BLaER1 (cell line): ENCODE results near the gene SERINC5.
"Not testable (repeated sequence)": the region's sequence is repeated elsewhere in the genome, so short reads cannot be mapped to it uniquely, and the experiment has no call there.

ENCODE experiments used
- H3K27ac ChIP-seq: shearing (Covaris generic); formaldehyde crosslinking; 2 replicates; pipeline ENCODE4 v1.8.1; 2022
- H3K27me3 ChIP-seq: shearing (Covaris generic); formaldehyde crosslinking; 2 replicates; pipeline ENCODE4 v1.8.1; 2022
- H3K36me3 ChIP-seq: shearing (Covaris generic); formaldehyde crosslinking; 2 replicates; pipeline ENCODE4 v1.8.1; 2022
- H3K4me1 ChIP-seq: shearing (Covaris generic); formaldehyde crosslinking; 2 replicates; pipeline ENCODE4 v1.8.1; 2022
- H3K4me2 ChIP-seq: shearing (Covaris generic); formaldehyde crosslinking; 2 replicates; pipeline ENCODE4 v1.8.1; 2022
- H3K4me3 ChIP-seq: shearing (Covaris generic); formaldehyde crosslinking; 2 replicates; pipeline ENCODE4 v1.8.1; 2022
- H3K9ac ChIP-seq: shearing (Covaris generic); formaldehyde crosslinking; 2 replicates; pipeline ENCODE4 v1.8.1; 2022
- H3K9me3 ChIP-seq: shearing (Covaris generic); formaldehyde crosslinking; 2 replicates; pipeline ENCODE4 v1.8.1; 2022
- H4K20me1 ChIP-seq: shearing (Covaris generic); formaldehyde crosslinking; 2 replicates; pipeline ENCODE4 v1.8.1; 2022
- Cebpa-rat ChIP-seq: shearing (Covaris generic); IDR thresholded peaks from 2 replicates; pipeline ENCODE4 v1.8.1; 2022

Gene SERINC5

DNA sequence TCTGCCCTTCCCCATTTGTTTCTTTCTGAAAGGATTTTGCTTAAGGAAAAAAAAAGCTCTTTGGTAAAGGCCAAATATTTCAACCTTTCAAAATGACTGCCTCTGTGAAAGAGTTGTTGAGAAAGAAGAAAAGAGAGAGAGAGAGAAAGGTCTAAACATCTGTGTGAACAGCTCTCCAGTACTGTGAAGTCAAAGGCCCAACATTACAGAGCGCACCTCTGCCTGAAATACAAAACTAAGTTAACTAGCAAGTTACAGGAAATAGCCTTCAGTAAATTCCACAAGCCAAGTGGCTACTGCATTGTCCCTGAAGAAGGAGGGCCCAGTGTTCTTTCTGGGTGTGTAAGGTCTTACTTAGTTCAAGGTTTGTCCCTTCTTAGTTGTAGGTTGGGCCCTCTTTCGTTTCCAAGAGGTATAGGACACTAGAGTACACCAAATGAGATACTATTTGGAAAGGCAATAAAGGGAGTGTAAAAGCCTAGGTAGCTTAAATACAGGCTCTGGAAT lies 116.3 kb downstream of the SERINC5 start:
- Histone ChIP-seq H3K9ac (peak overlapping the region; percentile 65), H3K9me3 (no peaks in the 10 kb centered on the region), H3K36me3 (peaks cover 33% of the 10 kb centered on the region), H3K4me1 (peaks cover 99% of the 10 kb centered on the region), H3K4me2 (peak overlapping the region; percentile 83), H4K20me1 (no peaks in the 10 kb centered on the region), H3K4me3 (no peak overlapping the region), H3K27ac (peak overlapping the region; percentile 96), H3K27me3 (no peaks in the 10 kb centered on the region)
- no peak for TF ChIP-seq Cebpa-rat

DNA sequence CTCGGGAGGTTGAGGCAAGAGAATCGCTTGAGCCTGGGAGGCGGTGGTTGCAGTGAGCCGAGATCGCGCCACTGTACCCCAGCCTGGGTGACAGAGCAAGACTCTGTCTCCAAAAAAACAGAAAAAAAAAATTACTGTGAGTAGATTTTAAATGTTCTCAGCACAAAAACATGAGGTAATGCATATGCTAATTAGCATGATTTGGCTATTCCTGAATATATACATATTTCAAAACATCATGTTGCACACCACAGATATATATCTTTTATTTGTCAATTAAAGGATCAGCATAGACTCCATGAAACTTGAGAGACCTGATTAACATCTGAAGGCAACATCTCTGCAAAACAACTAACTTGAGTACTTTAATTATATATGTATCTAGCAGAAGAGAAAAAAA lies 117.4 kb downstream of the SERINC5 start:
- Histone ChIP-seq H3K36me3 (peaks cover 28% of the 10 kb centered on the region), H4K20me1 (no peaks in the 10 kb centered on the region), H3K4me2 (peak overlapping the region; percentile 83), H3K9me3 (peaks cover 3% of the 10 kb centered on the region; the same call in 1 of the 2 replicates), H3K4me3 (no peak overlapping the region), H3K9ac (peak overlapping the region; percentile 82; the same call in 1 of the 2 replicates), H3K27ac (peak overlapping the region; percentile 96), H3K4me1 (peaks cover 99% of the 10 kb centered on the region), H3K27me3 (no peaks in the 10 kb centered on the region)
- TF ChIP-seq Cebpa-rat, result no peak

DNA sequence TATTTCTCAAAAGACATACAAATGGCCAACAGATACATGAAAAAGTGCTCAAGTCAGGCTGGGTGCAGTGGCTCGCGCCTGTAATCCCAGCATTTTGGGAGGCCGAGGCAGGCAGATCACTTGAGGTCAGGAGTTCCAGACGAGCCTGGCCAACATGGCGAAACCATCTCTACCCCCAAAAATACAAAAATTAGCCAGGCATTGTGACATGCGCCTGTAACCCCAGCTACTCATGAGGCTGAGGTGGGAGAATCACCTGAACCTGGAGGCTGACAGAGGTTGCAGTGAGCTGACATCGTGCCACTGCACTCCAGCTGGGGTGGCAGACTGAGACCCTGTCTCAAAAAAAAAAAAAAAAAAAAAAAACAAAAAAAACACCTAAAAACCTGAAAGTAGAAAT lies 119.0 kb downstream of the SERINC5 start:
- peaks cover 92% of the 10 kb centered on the region for H3K4me1 ChIP-seq
- peak overlapping the region; percentile 48; the same call in 1 of the 2 replicates for H3K4me3 ChIP-seq
- H3K27me3 ChIP-seq, H4K20me1 ChIP-seq: not testable (repeated sequence)
- peaks cover 31% of the 10 kb centered on the region for H3K36me3 ChIP-seq
- peak overlapping the region; percentile 96 for H3K27ac ChIP-seq
- peak overlapping the region; percentile 83 for H3K4me2 ChIP-seq
- peak overlapping the region; percentile 82 for H3K9ac ChIP-seq
- peaks cover 18% of the 10 kb centered on the region for H3K9me3 ChIP-seq

DNA sequence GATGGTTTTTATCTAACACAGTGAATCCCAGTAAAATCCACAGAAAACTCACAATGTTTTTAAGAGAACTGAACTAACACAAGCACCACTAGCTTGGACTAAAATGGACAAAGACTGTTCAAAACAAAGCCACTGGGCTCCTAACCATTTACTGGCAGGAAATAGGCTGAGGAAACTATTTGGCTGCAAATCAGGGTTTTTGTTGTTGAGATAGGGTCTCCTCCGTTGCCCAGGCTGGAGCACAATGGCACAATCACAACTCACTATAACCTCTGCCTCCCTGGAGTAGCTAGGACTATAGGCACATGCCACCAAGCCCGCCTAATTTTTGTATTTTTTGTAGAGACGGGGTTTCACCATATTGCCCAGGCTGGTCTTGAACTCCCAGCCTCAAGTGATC lies 121.0 kb downstream of the SERINC5 start:
- H3K4me1 ChIP-seq, result peaks cover 73% of the 10 kb centered on the region
- H3K36me3 ChIP-seq, result peaks cover 32% of the 10 kb centered on the region
- H4K20me1 ChIP-seq, result no peaks in the 10 kb centered on the region
- H3K9me3 ChIP-seq, result peaks cover 30% of the 10 kb centered on the region
- H3K27me3 ChIP-seq, result no peaks in the 10 kb centered on the region
- peak overlapping the region; percentile 83 for H3K4me2 ChIP-seq
- peak overlapping the region; percentile 96 for H3K27ac ChIP-seq
- H3K4me3 ChIP-seq, result 0 out of 2 replicates have a peak overlapping the region, but pooled peaks have one; percentile 48
- TF ChIP-seq Cebpa-rat, result no peak
- H3K9ac ChIP-seq, result peak overlapping the region; percentile 82

DNA sequence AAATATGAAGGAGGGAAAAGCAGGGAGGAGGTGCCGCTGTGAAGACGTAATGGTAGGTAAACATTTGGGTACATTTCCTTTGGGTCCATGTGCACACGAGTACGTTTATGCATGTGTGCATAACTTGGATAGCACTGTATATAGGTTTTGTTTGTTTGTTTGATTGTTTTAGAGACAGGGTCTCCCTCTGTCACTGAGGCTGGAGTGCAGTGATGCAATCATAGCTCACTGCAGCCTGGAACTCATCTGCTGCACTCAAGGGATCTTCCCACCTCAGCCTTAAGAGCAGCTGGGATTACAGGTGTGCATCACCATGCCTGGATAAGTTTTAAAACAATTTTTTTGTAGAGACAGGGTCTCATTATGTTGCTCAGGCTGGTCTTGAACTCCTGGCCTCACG lies 126.7 kb downstream of the SERINC5 start:
- H3K4me1 ChIP-seq, result peaks cover 67% of the 10 kb centered on the region
- H3K4me2 ChIP-seq, result peak overlapping the region; percentile 65
- H4K20me1 ChIP-seq, result no peaks in the 10 kb centered on the region
- peak overlapping the region; percentile 57; the same call in 1 of the 2 replicates for H3K27ac ChIP-seq
- TF ChIP-seq Cebpa-rat, result peak; percentile 40; the same call in 1 of the 2 replicates
- peaks cover 35% of the 10 kb centered on the region for H3K9me3 ChIP-seq
- peaks cover 30% of the 10 kb centered on the region for H3K36me3 ChIP-seq
- H3K27me3 ChIP-seq, result no peaks in the 10 kb centered on the region
- no peak overlapping the region for H3K4me3 ChIP-seq
- no peak overlapping the region for H3K9ac ChIP-seq

DNA sequence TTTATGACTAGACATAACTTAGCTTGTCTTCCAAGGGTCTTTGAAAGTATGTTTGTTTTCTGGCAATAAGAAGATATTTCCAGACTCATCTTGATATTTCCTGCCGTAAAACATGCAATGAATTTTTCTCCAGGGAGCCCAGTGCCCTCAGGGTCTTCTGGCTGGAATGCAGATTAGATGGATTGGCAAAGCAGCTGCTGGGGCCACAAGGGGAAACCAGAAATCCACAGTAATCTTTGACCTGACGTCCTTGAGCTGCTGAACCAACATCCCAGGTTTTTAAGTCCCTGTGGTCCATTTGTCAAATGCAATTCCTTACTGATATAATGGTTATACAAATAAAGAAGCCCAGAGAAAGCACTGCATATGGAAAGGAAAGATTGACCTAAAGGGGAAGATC lies 127.7 kb downstream of the SERINC5 start:
- H3K4me3 ChIP-seq, result no peak overlapping the region
- no peaks in the 10 kb centered on the region for H4K20me1 ChIP-seq
- peaks cover 66% of the 10 kb centered on the region for H3K4me1 ChIP-seq
- H3K27me3 ChIP-seq, result no peaks in the 10 kb centered on the region
- peak overlapping the region; percentile 35; the same call in 1 of the 2 replicates for H3K9ac ChIP-seq
- peaks cover 30% of the 10 kb centered on the region for H3K9me3 ChIP-seq
- peak overlapping the region; percentile 57 for H3K27ac ChIP-seq
- H3K36me3 ChIP-seq, result peaks cover 31% of the 10 kb centered on the region
- peak overlapping the region; percentile 65 for H3K4me2 ChIP-seq
- TF ChIP-seq Cebpa-rat, result no peak

DNA sequence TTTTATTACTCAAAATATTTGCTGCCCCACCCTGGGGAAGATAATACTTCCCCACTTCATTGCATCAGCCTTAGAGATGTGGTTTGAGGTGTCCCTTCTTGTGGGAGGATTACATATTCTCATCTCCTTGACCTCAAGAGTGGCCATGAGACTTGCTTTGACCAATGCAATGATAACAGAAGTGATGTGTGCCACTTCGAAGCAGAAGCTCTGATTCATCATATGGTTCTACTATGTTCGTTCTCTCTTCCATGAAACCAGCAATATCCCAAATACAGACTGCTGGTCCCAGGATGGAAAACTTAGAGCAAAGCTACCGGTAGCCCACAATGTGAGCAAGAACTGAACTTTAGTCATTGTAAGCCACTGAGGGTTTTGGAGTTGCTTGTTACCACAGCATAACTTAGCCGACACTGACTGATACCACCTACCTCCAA lies 128.7 kb downstream of the SERINC5 start:
- Histone ChIP-seq H3K27me3 (no peaks in the 10 kb centered on the region), H3K27ac (no peak overlapping the region), H3K36me3 (peaks cover 25% of the 10 kb centered on the region), H3K4me2 (peak overlapping the region; percentile 2; the same call in 1 of the 2 replicates), H3K4me3 (no peak overlapping the region), H3K4me1 (peaks cover 70% of the 10 kb centered on the region), H3K9ac (no peak overlapping the region), H4K20me1 (no peaks in the 10 kb centered on the region), H3K9me3 (peaks cover 21% of the 10 kb centered on the region)
- no peak for TF ChIP-seq Cebpa-rat

DNA sequence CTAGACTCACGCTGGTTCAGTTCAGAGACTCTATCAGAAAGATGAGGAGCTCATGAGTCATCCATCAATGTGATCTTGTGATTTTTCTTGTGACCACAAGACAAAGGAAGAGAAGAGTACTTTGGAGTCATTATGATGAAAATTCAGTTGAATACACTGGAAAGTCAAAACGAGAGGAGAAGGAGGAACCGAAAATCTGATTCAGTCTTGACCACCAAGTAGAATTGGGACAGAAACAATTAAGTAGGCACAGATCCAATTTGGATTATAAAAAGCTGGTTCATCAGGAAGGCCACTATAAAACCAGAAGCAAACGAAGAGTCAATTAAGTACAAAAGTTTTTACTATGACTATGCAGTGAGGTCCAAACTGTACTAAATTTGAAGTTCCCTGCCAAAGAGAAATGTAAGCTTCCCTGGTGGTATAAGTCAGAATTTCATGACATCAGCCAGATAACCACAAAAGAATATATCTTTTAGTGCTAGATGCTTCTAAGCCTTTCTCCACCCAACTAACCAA lies 129.8 kb downstream of the SERINC5 start:
- Histone ChIP-seq H3K36me3 (peaks cover 14% of the 10 kb centered on the region), H3K4me2 (peak overlapping the region; percentile 79), H3K4me3 (no peak overlapping the region), H4K20me1 (no peaks in the 10 kb centered on the region), H3K9me3 (peaks cover 10% of the 10 kb centered on the region), H3K27me3 (no peaks in the 10 kb centered on the region), H3K4me1 (peaks cover 71% of the 10 kb centered on the region), H3K27ac (peak overlapping the region; percentile 58), H3K9ac (no peak overlapping the region)
- no peak for TF ChIP-seq Cebpa-rat

DNA sequence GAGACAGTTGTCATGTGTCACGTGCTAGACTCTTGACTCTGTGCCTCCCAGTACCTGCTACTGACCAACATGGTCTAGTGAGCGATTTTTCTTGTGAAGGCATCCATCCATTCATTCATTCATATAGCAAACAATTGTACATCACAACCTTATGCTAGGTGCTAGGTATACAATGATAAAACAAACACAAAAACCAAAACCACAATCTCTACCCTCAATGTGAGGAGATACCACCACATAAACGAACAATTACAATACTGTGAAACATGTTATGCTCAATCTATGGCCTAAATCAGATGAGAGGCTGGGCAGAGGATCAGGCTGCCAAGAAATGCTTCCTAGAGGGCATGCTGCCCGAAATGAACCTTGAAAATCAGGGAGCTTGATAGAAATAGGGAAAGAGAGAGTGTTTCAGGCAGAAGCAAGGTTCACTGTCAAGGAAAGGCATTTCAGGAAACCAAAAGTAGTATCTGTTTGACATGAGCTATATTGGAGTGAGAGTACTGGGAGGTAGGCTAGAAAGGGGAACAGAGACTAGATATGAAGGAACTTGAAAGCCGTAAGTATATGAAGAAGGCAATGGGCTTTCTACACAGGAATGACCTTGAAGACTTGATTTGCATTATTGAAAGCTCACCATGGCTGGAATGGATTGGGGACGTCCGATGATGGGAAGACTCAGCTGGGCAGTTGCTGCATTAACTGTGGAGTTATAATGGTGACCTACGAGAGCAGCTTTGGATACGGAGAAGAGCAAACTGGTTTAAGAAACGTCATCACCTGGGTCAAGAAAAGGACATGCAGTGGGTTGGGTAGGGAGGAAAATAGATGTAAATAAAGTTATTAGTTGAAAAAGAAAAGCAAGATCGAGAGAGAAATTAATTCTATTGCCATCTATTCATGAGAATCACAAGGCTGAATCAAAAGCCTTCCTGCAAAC lies 130.6 kb downstream of the SERINC5 start:
- peak overlapping the region; percentile 58 for H3K27ac ChIP-seq
- H3K4me3 ChIP-seq, result no peak overlapping the region
- H3K36me3 ChIP-seq, result peaks cover 12% of the 10 kb centered on the region
- H4K20me1 ChIP-seq, result no peaks in the 10 kb centered on the region
- peaks cover 71% of the 10 kb centered on the region for H3K4me1 ChIP-seq
- peak overlapping the region; percentile 79 for H3K4me2 ChIP-seq
- H3K27me3 ChIP-seq, result no peaks in the 10 kb centered on the region
- peaks cover 5% of the 10 kb centered on the region; the same call in 1 of the 2 replicates for H3K9me3 ChIP-seq
- no peak for TF ChIP-seq Cebpa-rat
- H3K9ac ChIP-seq, result no peak overlapping the region
